GM11168 (cell line): ENCODE measurements around the gene SAMD11.

Experiments used
- in situ Hi-C: fragments of 300-500 bp; cut with MboI; formaldehyde crosslinking; loops from one replicate; pipeline ENCODE4 v1.12.0; 2022; ENCODE audit warnings: low sequenced_read_pairs; ENCODE audit not compliant: unreplicated experiment

The SAMD11 gene

DNA sequence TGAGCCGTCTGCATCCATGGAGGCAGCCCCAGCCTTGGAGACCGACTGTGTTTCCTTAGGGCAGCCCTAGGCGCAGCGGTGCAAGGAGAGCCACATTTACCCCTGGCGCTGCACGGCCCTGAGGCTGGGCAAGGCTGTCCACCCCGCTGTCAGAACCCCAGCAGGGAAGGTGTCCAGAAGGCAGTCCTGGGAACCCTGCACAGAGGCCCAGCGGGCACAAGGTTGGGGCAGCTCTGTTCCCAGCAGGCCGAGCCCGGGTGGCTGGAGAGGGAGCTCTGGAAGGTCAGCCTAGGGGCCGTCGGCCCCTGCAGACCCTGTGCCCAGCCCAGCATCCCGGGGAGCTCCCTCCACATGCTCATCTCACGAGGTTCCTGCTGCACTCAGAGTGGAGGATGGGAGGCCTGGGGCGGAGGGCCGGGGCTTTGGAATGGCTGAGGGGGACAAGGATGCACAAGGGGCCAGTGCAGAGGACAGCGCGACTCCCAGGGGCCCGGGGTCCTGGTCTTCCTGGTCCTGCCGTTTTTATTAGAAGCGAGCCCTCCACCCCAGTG lies 19.9 kb upstream of the SAMD11 start:
- in situ Hi-C loops, result no loop called here

- in situ Hi-C loops, result no loop called here
Observed at GRCh38 chr1:904310-904950, 19.3 kb upstream of the SAMD11 start.

- in situ Hi-C loops, result no loop called here
Observed at GRCh38 chr1:905071-905749, 18.5 kb upstream of the SAMD11 start.

- in situ Hi-C loops, result no loop called here
Observed at GRCh38 chr1:905811-906599, 17.7 kb upstream of the SAMD11 start.

- in situ Hi-C loops, result no loop called here
Observed at GRCh38 chr1:906600-907420, 16.9 kb upstream of the SAMD11 start.

- in situ Hi-C loops, result no loop called here
Observed at GRCh38 chr1:907611-908451, 15.9 kb upstream of the SAMD11 start.

DNA sequence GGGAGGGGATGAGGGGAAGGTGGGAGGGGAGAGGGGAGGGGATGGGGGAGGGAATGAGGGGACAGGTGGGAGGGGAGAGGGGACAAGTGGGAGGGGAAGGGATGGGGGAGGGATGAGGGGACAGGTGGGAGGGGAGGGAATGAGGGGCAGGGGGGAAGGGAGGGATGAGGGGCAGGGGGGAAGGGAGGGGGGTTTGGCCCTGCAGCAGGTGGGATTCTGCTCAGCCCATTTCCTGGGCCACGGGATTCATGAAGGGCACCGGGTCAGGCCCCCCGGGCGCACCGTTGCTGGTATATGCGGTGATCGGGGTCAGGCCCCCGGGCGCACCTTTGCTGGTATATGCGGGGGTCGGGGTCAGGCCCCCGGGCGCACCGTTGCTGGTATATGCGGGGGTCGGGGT lies 15.1 kb upstream of the SAMD11 start:
- in situ Hi-C loops, result no loop called here

DNA sequence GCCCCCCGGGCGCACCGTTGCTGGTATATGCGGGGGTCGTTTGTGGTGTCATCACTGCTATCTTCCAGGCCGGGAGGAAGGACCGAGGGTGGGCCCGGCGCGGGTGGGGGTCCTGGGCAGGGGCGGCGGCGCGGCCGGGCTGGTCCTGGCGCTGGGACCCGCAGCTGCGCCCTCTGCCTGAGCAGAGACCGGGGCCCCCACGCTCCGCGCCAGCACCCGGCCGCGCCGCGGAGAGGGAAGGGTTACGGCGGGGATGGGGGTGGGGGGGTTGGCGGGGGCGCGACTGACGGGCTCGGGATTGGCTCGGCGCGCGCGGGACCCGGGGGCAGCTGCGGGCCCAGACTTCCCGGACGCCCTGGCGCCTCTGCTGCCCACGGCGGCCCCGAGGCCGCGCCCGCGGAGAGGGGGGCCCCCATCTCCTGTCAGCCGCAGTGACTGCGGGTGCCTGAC lies 13.8 kb upstream of the SAMD11 start:
- in situ Hi-C loops, result no loop called here

DNA sequence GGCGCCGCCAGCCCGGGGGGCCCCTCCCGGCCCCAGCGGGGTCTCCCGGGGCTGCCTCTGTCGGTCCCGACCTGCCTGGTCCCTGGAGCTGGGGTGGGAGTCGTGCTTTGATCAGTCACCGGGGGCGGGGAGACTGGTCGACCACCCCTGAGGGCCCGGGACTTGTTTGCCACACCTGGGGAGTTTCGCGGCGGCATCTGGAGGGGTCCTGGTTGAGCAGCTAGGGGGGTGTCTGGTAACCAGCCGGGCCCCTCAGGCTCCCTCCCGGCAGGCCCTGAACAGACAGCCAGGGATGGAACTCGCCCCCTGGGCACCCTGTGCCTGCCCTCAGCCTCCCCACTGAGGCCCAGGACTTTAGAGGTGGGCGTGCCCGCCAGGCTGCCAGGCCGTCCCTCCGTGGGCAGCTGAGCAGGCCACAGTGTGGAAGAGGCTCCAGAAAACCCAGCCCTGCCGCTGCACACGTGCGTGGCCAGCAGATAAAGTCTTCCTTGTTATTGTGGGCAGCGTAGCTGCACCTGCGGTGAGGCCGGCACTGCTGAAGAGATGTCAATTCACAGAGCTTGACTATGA lies 13.3 kb upstream of the SAMD11 start:
- in situ Hi-C loops, result no loop called here

GRCh38 chr1:910881-911721 lies 12.6 kb upstream of the SAMD11 start:
- in situ Hi-C loops, result no loop called here

GRCh38 chr1:911875-912739 lies 11.6 kb upstream of the SAMD11 start:
- in situ Hi-C loops, result no loop called here

GRCh38 chr1:912740-913301 lies 10.9 kb upstream of the SAMD11 start:
- in situ Hi-C loops, result no loop called here

DNA sequence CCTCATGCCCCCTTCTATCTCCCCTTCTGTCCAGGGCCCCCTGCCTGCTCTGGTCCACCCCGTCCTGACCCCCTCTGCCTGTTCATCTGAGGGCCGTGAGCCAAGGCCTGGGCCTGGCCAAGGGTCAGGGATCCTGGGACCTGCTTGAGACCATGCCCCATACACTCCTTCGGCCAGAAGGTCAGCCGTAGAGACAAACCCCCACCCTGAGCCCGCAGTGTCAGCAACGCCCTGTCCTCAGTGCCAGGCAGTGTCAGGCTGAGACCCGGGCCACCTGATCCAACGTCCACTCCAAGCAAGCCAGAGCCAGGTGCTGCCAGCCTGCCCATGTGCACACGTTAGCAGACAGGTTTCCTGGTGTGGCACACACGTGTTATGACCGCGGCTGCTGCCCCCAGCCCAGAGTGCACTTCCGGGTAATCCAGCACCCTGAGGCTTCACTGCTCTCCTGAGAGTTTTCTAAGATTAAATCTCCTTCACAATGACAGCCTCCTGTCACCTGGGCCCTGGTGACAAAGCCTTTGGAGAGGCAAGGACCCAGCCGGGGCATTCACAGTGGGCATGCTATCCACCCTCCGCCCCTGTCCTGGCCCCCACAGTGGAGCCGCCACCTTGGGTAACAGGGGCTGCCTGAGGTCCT lies 10.1 kb upstream of the SAMD11 start:
- in situ Hi-C loops, result no loop called here

- in situ Hi-C loops, result no loop called here
Observed at GRCh38 chr1:914131-914890, 9.4 kb upstream of the SAMD11 start.

- in situ Hi-C loops, result no loop called here
Observed at GRCh38 chr1:914891-915280, 8.8 kb upstream of the SAMD11 start.
